HCT116 (cell line): ENCODE results near the gene CENPVL2. TPM values are rescaled to one million over a fixed set of nuclear protein-coding genes. Genes with fewer than 3 reads are reported as not detected.
"Not testable (repeated sequence)": the region's sequence is repeated elsewhere in the genome, so short reads cannot be mapped to it uniquely, and the experiment has no call there.

Experiments
- ATAC-seq: fragments of 200-7000 bp; cut with Tn5 transposase; 2 replicates; pipeline ENCODE4 v1.9.1; 2020; ENCODE audit warnings: mild to moderate bottlenecking, moderate library complexity
- Bru-seq: library from RNA; stranded (reverse); fragments of 400-500 nt; gene quantifications from one replicate; lab custom pipeline; 2021; lab: Mats Ljungman, UMichigan
- BruChase-seq, 2 experiments: library from RNA; stranded (reverse); fragments of 400-500 nt; gene quantifications; one replicate each; lab custom pipeline; 2021; lab: Mats Ljungman, UMichigan
- BruUV-seq: library from RNA; stranded (reverse); fragments of 400-500 nt; replicated peaks from 2 replicates; lab custom pipeline; 2021; lab: Mats Ljungman, UMichigan
- CTCF ChIA-PET: fragments of 300-600 bp; sonication (Branson Sonifier 250); formaldehyde crosslinking; loops from one replicate; lab custom pipeline; 2021; ENCODE audit warnings: antibody characterized with exemption; lab: Charles Lee
- POLR2A ChIA-PET: fragments of 300-600, 350-600 bp; sonication (Branson Sonifier 250); formaldehyde crosslinking; loops from one replicate; lab custom pipeline; 2021; ENCODE audit warnings: antibody characterized with exemption; lab: Charles Lee
- RAD21 ChIA-PET, 2 experiments: fragments of 300-600 bp; sonication (Branson Sonifier 250); formaldehyde crosslinking; loops; one replicate each; lab custom pipeline; 2023; ENCODE audit warnings: low total read pairs in 2 of 2; ENCODE audit not compliant: uncharacterized antibody in 2 of 2, unreplicated experiment in 2 of 2, low non-redundant PET in 1 of 2; lab: Charles Lee
- DNase-seq: peaks from one replicate; pipeline ENCODE4 v3.0.0-alpha.2; 2010; ENCODE audit warnings: low read depth, low spot score
- H2AFZ ChIP-seq: fragments of 200-600 bp; shearing (Covaris generic), sonication (generic); 2 replicates; pipeline ENCODE4 v1.6.1; 2017; ENCODE audit warnings: low read depth, mixed run types, mixed read lengths, antibody characterized with exemption, low read length; ENCODE audit not compliant: poor library complexity, severe bottlenecking
- H3K27ac ChIP-seq: 2 replicates; pipeline ENCODE4 v1.5.1; 2012; ENCODE audit warnings: low read depth, low read length
- H3K27me3 ChIP-seq: fragments of 200-600 bp; sonication (generic); 2 replicates; pipeline ENCODE4 v1.6.1; 2016; ENCODE audit warnings: mixed run types, low read length, mixed read lengths; ENCODE audit not compliant: insufficient read depth
- H3K36me3 ChIP-seq, 2 experiments: fragments of 200-500 bp in 1 of 2; fragments of 200-600 bp in 1 of 2; sonication (Bioruptor generic) in 1 of 2; sonication (generic) in 1 of 2; 2 replicates each; pipeline versions ENCODE4 v1.5.1 to v1.6.1; 2014 to 2016; ENCODE audit warnings: low read length in 2 of 2, inconsistent platforms in 1 of 2, mixed read lengths in 1 of 2, mixed run types in 1 of 2; ENCODE audit not compliant: insufficient read depth in 2 of 2, control insufficient read depth in 1 of 2
- H3K4me1 ChIP-seq, 2 experiments: fragments of 200-600 bp in 1 of 2; sonication (generic) in 1 of 2; 2 replicates each; pipeline versions ENCODE4 v1.5.1 to v1.6.1; 2012 to 2017; ENCODE audit warnings: low read length in 2 of 2, inconsistent platforms in 1 of 2, mild to moderate bottlenecking in 1 of 2, mixed read lengths in 1 of 2, mixed run types in 1 of 2, moderate library complexity in 1 of 2; ENCODE audit not compliant: insufficient read depth in 2 of 2, control insufficient read depth in 1 of 2
- H3K4me2 ChIP-seq: fragments of 200-600 bp; sonication (generic); 2 replicates; pipeline ENCODE4 v1.6.1; 2017; ENCODE audit warnings: mixed run types, low read length, mixed read lengths
- H3K4me3 ChIP-seq, 2 experiments: fragments of 200-600 bp in 1 of 2; sonication (generic) in 1 of 2; replicated peaks in 1 of 2; 2 replicates each; pipeline ENCODE4 v1.5.1; 2011 to 2016; ENCODE audit warnings: low read length in 2 of 2, control low read depth in 1 of 2, low read depth in 1 of 2, mild to moderate bottlenecking in 1 of 2, mixed read lengths in 1 of 2, mixed run types in 1 of 2
- H3K79me2 ChIP-seq: fragments of 200-600 bp; sonication (generic); 2 replicates; pipeline ENCODE4 v1.6.1; 2017; ENCODE audit warnings: mild to moderate bottlenecking, mixed run types, low read length, moderate library complexity, mixed read lengths; ENCODE audit not compliant: insufficient read depth
- H3K9ac ChIP-seq: fragments of 200-600 bp; sonication (generic); 2 replicates; pipeline ENCODE4 v1.6.1; 2016; ENCODE audit warnings: low read length, mixed read lengths
- H3K9me2 ChIP-seq: fragments of 200-600 bp; sonication (generic), shearing (Covaris generic); 2 replicates; pipeline ENCODE4 v1.6.1; 2017; ENCODE audit warnings: mixed run types, mild to moderate bottlenecking, moderate library complexity; ENCODE audit not compliant: insufficient read depth
- H3K9me3 ChIP-seq, 2 experiments: fragments of 200-500 bp in 1 of 2; fragments of 200-600 bp in 1 of 2; sonication (Bioruptor generic) in 1 of 2; sonication (generic) in 1 of 2; 2 replicates each; pipeline ENCODE4 v1.6.1; 2014 to 2017; ENCODE audit warnings: low read length in 2 of 2, mixed read lengths in 2 of 2, inconsistent platforms in 1 of 2, low read depth in 1 of 2, mild to moderate bottlenecking in 1 of 2, mixed run types in 1 of 2, moderate library complexity in 1 of 2; ENCODE audit not compliant: control insufficient read depth in 1 of 2, insufficient read depth in 1 of 2
- H4K20me1 ChIP-seq: fragments of 200-600 bp; sonication (generic), shearing (Covaris generic); 2 replicates; pipeline ENCODE4 v1.6.1; 2017; ENCODE audit warnings: mixed run types, mild to moderate bottlenecking, moderate library complexity; ENCODE audit not compliant: insufficient read depth
- ATF3 ChIP-seq: IDR thresholded peaks from 2 replicates; pipeline ENCODE4 v1.6.1; 2012
- CEBPB ChIP-seq: IDR thresholded peaks from 2 replicates; pipeline ENCODE4 v1.6.1; 2012; ENCODE audit warnings: low read depth
- EGR1 ChIP-seq: IDR thresholded peaks from 2 replicates; pipeline ENCODE4 v1.6.1; 2012; ENCODE audit warnings: low read depth
- ELF1 ChIP-seq: IDR thresholded peaks from 2 replicates; pipeline ENCODE4 v1.6.1; 2012; ENCODE audit warnings: low read depth, borderline replicate concordance
- EZH2phosphoT487 ChIP-seq: fragments of 200-600 bp; IDR thresholded peaks from 2 replicates; pipeline ENCODE4 v1.6.1; 2018; ENCODE audit warnings: antibody characterized with exemption, borderline replicate concordance
- POLR2A ChIP-seq: IDR thresholded peaks from 2 replicates; pipeline ENCODE4 v1.7.0; 2011; ENCODE audit warnings: borderline replicate concordance; ENCODE audit not compliant: insufficient read depth, insufficient read length; ENCODE audit errors: extremely low read depth
- SP1 ChIP-seq: IDR thresholded peaks from 2 replicates; pipeline ENCODE4 v1.6.1; 2012; ENCODE audit warnings: low read depth
- SRF ChIP-seq: IDR thresholded peaks from 2 replicates; pipeline ENCODE4 v1.6.1; 2012; ENCODE audit warnings: low read depth
- YY1 ChIP-seq: IDR thresholded peaks from 2 replicates; pipeline ENCODE4 v1.6.1; 2011; ENCODE audit warnings: low read length, low read depth, moderate library complexity, mild to moderate bottlenecking; ENCODE audit not compliant: insufficient replicate concordance; ENCODE audit errors: extremely low read depth
- intact Hi-C: fragments of 100-400 bp; cut with micrococcal nuclease; formaldehyde crosslinking; loops from 2 replicates; pipeline ENCODE4 v1.10.0; 2022
- long read RNA-seq: library from polyadenylated mRNA; unstranded; transcript quantifications from one replicate; pipeline ENCODE4 v2.0.0, GENCODE V29; 2021; ENCODE audit not compliant: unreplicated experiment
- polyA plus RNA-seq: library from polyadenylated mRNA; unstranded; fragments of >200 nt; gene quantifications from 2 replicates; pipeline ENCODE4 v1.2.1, GENCODE V29; 2012; ENCODE audit warnings: missing spikeins
- total RNA-seq: library from RNA; stranded (reverse); gene quantifications from one replicate; pipeline ENCODE4 v1.2.1, GENCODE V29; 2021; ENCODE audit not compliant: unreplicated experiment

CENPVL2 gene
- not detected for total RNA-seq
- polyA plus RNA-seq, result not detected in 2 replicates
- Bru-seq, nascent RNA, result not detected
- not detected for BruChase-seq, experiment 1, labeled RNA remaining after a 6-hour chase
- not detected for BruChase-seq, experiment 2, labeled RNA remaining after a 2-hour chase
- long read RNA-seq, result 0 reads

GRCh38 chrX:51682720-51683062 lies at the start of gene CENPVL2:
Gene CENPVL2 (minus strand): TSS chrX:51682831. CDS start chrX:51682831, 0 bp downstream.
- ATAC-seq, H3K4me3 ChIP-seq, H3K27me3 ChIP-seq, H4K20me1 ChIP-seq, H3K36me3 ChIP-seq, H3K9me2 ChIP-seq, H3K9ac ChIP-seq, H3K79me2 ChIP-seq, DNase-seq, H3K27ac ChIP-seq, intact Hi-C loops, RAD21 ChIA-PET, H2AFZ ChIP-seq, H3K4me2 ChIP-seq, POLR2A ChIA-PET, CTCF ChIA-PET, H3K9me3 ChIP-seq, BruUV-seq, H3K4me1 ChIP-seq: not testable (repeated sequence)

- intact Hi-C loops, result no loop called here
- H3K4me1 ChIP-seq, result no peaks in the 10 kb centered on the region
- ATAC-seq, result no peak
- RAD21 ChIA-PET, result no interaction called here
- no TSS peak for BruUV-seq
- no peaks in the 10 kb centered on the region for H3K9me3 ChIP-seq
- no peaks in the 10 kb centered on the region for H3K36me3 ChIP-seq
- H4K20me1 ChIP-seq, result no peaks in the 10 kb centered on the region
- no peaks in the 10 kb centered on the region for H3K79me2 ChIP-seq
- H3K27me3 ChIP-seq, result no peaks in the 10 kb centered on the region
- TF ChIP-seq YY1 (no peak), CEBPB (no peak), POLR2A (no peak), EGR1 (no peak), ATF3 (no peak), ELF1 (no peak), SP1 (no peak), EZH2phosphoT487 (no peak), SRF (no peak)
- TF ChIP-seq, all 23 proteins: peak for 0
- H3K9me2 ChIP-seq, result no peaks in the 10 kb centered on the region
- H3K4me3 ChIP-seq, result no peak overlapping the region
- no peak overlapping the region for H3K27ac ChIP-seq
- no peak for DNase-seq
- H3K4me2 ChIP-seq, result no peak overlapping the region
- no peak overlapping the region for H3K9ac ChIP-seq
- CTCF ChIA-PET, result no interaction called here
- no peak overlapping the region for H2AFZ ChIP-seq
- POLR2A ChIA-PET, result interaction anchor here (0.6 kb wide), 1 partner anchor 213 kb away, joined by 3 read pairs; no protein-coding TSS in a partner anchor
These were observed 45.6 kb upstream of the CENPVL2 start for GRCh38 chrX:51728202-51728601.

GRCh38 chrX:51712943-51713647 lies 30.5 kb upstream of the CENPVL2 start:
- H2AFZ ChIP-seq, CTCF ChIA-PET, RAD21 ChIA-PET, H3K79me2 ChIP-seq, H3K4me3 ChIP-seq, H3K9ac ChIP-seq, H4K20me1 ChIP-seq, H3K27me3 ChIP-seq, H3K4me1 ChIP-seq, H3K4me2 ChIP-seq, H3K27ac ChIP-seq, intact Hi-C loops, H3K9me2 ChIP-seq, POLR2A ChIA-PET, H3K9me3 ChIP-seq, H3K36me3 ChIP-seq, BruUV-seq, DNase-seq: not testable (repeated sequence)
- ATAC-seq, result peak; percentile 87
